Thyroid gland (tissue), 4 donors: ENCODE data around the gene TNP2. TPM values are rescaled to one million over a fixed set of nuclear protein-coding genes. Genes with fewer than 3 reads are reported as not detected.
A peak's percentile ranks its signal among the peaks of the same experiment; 100 is the strongest.

ENCODE experiments used
- DNase-seq, 2 donors: peaks; one replicate each; pipeline ENCODE4 v3.0.0-alpha.2; 2019
- H3K27ac ChIP-seq, 3 donors: fragments of 200-600 bp; sonication (generic); 1 replicate in 2 of 3; 2 replicates in 1 of 3; pipeline ENCODE4 v1.5.1; 2016 to 2019; ENCODE audit warnings: mild to moderate bottlenecking in 1 of 3, moderate library complexity in 1 of 3
- H3K27me3 ChIP-seq: fragments of 200-600 bp; sonication (generic); one replicate; pipeline ENCODE4 v1.5.1; 2019
- H3K36me3 ChIP-seq, 2 donors: fragments of 200-600 bp; sonication (generic); one replicate each; pipeline ENCODE4 v1.5.1; 2016 to 2019
- H3K4me1 ChIP-seq, 2 donors: fragments of 200-600 bp; sonication (generic); one replicate each; pipeline ENCODE4 v1.5.1; 2017 to 2019
- H3K4me3 ChIP-seq, 3 donors: fragments of 200-600 bp; sonication (generic); replicated peaks in 1 of 3; 1 replicate in 2 of 3; 2 replicates in 1 of 3; pipeline ENCODE4 v1.5.1; 2016; ENCODE audit warnings: mild to moderate bottlenecking in 1 of 3
- H3K9me3 ChIP-seq: fragments of 200-600 bp; sonication (generic); one replicate; pipeline ENCODE4 v1.5.1; 2017
- CTCF ChIP-seq, 6 experiments: fragments of 200-600 bp in 3 of 6; fragments of 450-650 bp in 3 of 6; sonication (generic) in 3 of 6; IDR thresholded peaks; one replicate each; pipeline ENCODE4 v1.5.1; 2016 to 2019; ENCODE audit warnings: antibody characterized with exemption in 6 of 6, mild to moderate bottlenecking in 2 of 6, inconsistent platforms in 1 of 6, moderate library complexity in 1 of 6
- POLR2A ChIP-seq, 2 donors: fragments of 450-650 bp; IDR thresholded peaks; one replicate each; pipeline ENCODE4 v1.6.1; 2017; ENCODE audit warnings: antibody characterized with exemption in 2 of 2, mild to moderate bottlenecking in 2 of 2, moderate library complexity in 1 of 2
- WGBS, 2 donors: methylation state at CpG; one replicate each; pipeline ENCODE4 v1.1.5; 2017; 5-methylcytosine and 5-hydroxymethylcytosine counted together
- intact Hi-C: fragments of 100-400 bp; cut with DNase I; formaldehyde crosslinking; loops from one replicate; pipeline ENCODE4 v1.15.1; 2023
- total RNA-seq, 4 donors: library from RNA; depleted of rRNA; stranded (reverse); fragments of >200 nt; gene quantifications; one replicate each; pipeline ENCODE4 v1.2.3, GENCODE V29; 2016

The TNP2 gene
- total RNA-seq, 4 donors from 2014 or later, result not detected

- H3K27ac ChIP-seq, result no peak overlapping the region
- TF ChIP-seq CTCF (IDR thresholded peaks at IDR 0.05) (no peak), POLR2A (IDR thresholded peaks at IDR 0.05) (no peak)
- H3K36me3 ChIP-seq, result no peaks in the 10 kb centered on the region
- intact Hi-C loops, result no loop called here
- no peaks in the 10 kb centered on the region for H3K9me3 ChIP-seq
- no peak overlapping the region for H3K4me3 ChIP-seq
- no peak for DNase-seq
- 92 to 93% methylated on average over 8 of the region's 8 CpGs for WGBS, 2 donors
- peaks cover 26 to 53% of the 10 kb centered on the region in 2 donors for H3K4me1 ChIP-seq
- H3K27me3 ChIP-seq, result no peaks in the 10 kb centered on the region
Observed at GRCh38 chr16:11306381-11306780, 37.3 kb upstream of the TNP2 start.

- H3K4me3 ChIP-seq, result no peak overlapping the region
- H3K27ac ChIP-seq, result peak overlapping the region; percentile 76 to 88 (median 83)
Observed at GRCh38 chr16:11303405-11304138, 34.4 kb upstream of the TNP2 start.

GRCh38 chr16:11302977-11303376 lies 33.9 kb upstream of the TNP2 start:
- H3K4me1 ChIP-seq, result peaks cover 19 to 31% of the 10 kb centered on the region in 2 donors
- peak overlapping the region; percentile 76 to 88 (median 83) for H3K27ac ChIP-seq
- H3K27me3 ChIP-seq, result no peaks in the 10 kb centered on the region
- H3K4me3 ChIP-seq, result no peak overlapping the region
- no peaks in the 10 kb centered on the region for H3K9me3 ChIP-seq
- 46 to 58% methylated on average over 4 of the region's 4 CpGs for WGBS, 2 donors
- peak; percentile 80 to 85 for DNase-seq
- intact Hi-C loops, result no loop called here
- no peaks in the 10 kb centered on the region for H3K36me3 ChIP-seq
- TF ChIP-seq CTCF (IDR thresholded peaks at IDR 0.05) (no peak), POLR2A (IDR thresholded peaks at IDR 0.05) (no peak)

More at GRCh38 chr16:11303405-11304138, 34.4 kb upstream of the TNP2 start:
- Histone ChIP-seq H3K4me1 (peaks cover 19 to 31% of the 10 kb centered on the region in 2 donors), H3K9me3 (no peaks in the 10 kb centered on the region), H3K36me3 (no peaks in the 10 kb centered on the region), H3K27me3 (no peaks in the 10 kb centered on the region)
- intact Hi-C loops, result no loop called here
- WGBS, 2 donors, result 24 to 32% methylated on average over 16 to 18 of the region's 18 CpGs
- DNase-seq, result peak; percentile 84 to 91
- peak in 1 of 2 donors; percentile 41 for TF ChIP-seq POLR2A (IDR thresholded peaks at IDR 0.05)
- TF ChIP-seq CTCF (IDR thresholded peaks at IDR 0.05), result no peak

GRCh38 chr16:11301645-11302501 lies 32.7 kb upstream of the TNP2 start:
- Histone ChIP-seq H3K4me1 (peaks cover 22 to 36% of the 10 kb centered on the region in 2 donors), H3K9me3 (no peaks in the 10 kb centered on the region), H3K36me3 (no peaks in the 10 kb centered on the region), H3K27me3 (no peaks in the 10 kb centered on the region), H3K4me3 (no peak overlapping the region), H3K27ac (peak overlapping the region; percentile 76 to 88 (median 83))
- no peak for TF ChIP-seq POLR2A (IDR thresholded peaks at IDR 0.05)
- no peak for TF ChIP-seq CTCF (IDR thresholded peaks at IDR 0.05)
- intact Hi-C loops, result no loop called here
- no peak for DNase-seq
- 67 to 83% methylated on average over 4 of the region's 4 CpGs for WGBS, 2 donors

DNA sequence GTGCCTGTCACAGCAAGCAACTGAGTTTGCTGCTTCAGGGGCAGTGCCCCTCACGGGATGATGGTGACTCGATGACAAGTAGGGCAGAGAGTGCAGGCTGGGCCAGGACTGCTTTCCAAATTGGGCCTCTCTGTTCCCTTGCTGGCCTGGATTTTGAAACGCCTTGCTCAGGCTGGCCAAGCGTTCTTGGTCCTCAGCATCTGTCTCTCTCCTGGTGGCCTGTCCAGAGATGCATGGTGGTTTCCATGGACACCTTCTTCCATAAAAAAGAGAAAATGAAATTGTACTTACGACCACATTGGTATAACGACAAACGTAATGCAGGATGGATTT lies 31.4 kb upstream of the TNP2 start:
- intact Hi-C loops, result no loop called here
- H3K27ac ChIP-seq, result no peak overlapping the region
- no peak overlapping the region for H3K4me3 ChIP-seq
- 91 to 98% methylated on average over 5 to 7 of the region's 7 CpGs for WGBS, 2 donors
- no peaks in the 10 kb centered on the region for H3K36me3 ChIP-seq
- TF ChIP-seq CTCF (IDR thresholded peaks at IDR 0.05) (no peak), POLR2A (IDR thresholded peaks at IDR 0.05) (no peak)
- peaks cover 22 to 36% of the 10 kb centered on the region in 2 donors for H3K4me1 ChIP-seq
- no peaks in the 10 kb centered on the region for H3K27me3 ChIP-seq
- DNase-seq, result no peak
- H3K9me3 ChIP-seq, result no peaks in the 10 kb centered on the region
